Activated B cell treated with CpG ODN at 0.5 μM for 24 hours (primary cell): ENCODE data around the gene PSMA4. TPM values are rescaled to one million over a fixed set of nuclear protein-coding genes. Genes with fewer than 3 reads are reported as not detected.
"Not testable (repeated sequence)": the region's sequence is repeated elsewhere in the genome, so short reads cannot be mapped to it uniquely, and the experiment has no call there.

ENCODE experiments used
- ATAC-seq: fragments of 200-7000 bp; cut with Tn5 transposase; one replicate; pipeline ENCODE4 v1.10.0; 2021; ENCODE audit warnings: low read depth, mild to moderate bottlenecking, moderate library complexity
- CTCF ChIA-PET: fragments of 350-600 bp; sonication (Branson Sonifier 250); formaldehyde crosslinking; loops from one replicate; lab custom pipeline; 2021; ENCODE audit warnings: antibody characterized with exemption; lab: Charles Lee
- POLR2A ChIA-PET: fragments of 350-600 bp; sonication (Branson Sonifier 250); formaldehyde crosslinking; loops from one replicate; lab custom pipeline; 2021; ENCODE audit warnings: antibody characterized with exemption; lab: Charles Lee
- DNase-seq: peaks from one replicate; pipeline ENCODE4 v3.0.0; 2022
- H3K27ac Mint-ChIP-seq: one replicate; pipeline ENCODE4 v1.8.0; 2020; ENCODE audit warnings: mixed read lengths
- H3K27me3 Mint-ChIP-seq: one replicate; pipeline ENCODE4 v1.8.0; 2021; ENCODE audit warnings: mixed read lengths
- H3K36me3 Mint-ChIP-seq: one replicate; pipeline ENCODE4 v1.8.0; 2021; ENCODE audit warnings: low read depth, mixed read lengths
- H3K4me1 Mint-ChIP-seq: one replicate; pipeline ENCODE4 v1.8.0; 2021; ENCODE audit warnings: mixed read lengths
- H3K4me3 Mint-ChIP-seq: one replicate; pipeline ENCODE4 v1.8.0; 2020; ENCODE audit warnings: mild to moderate bottlenecking, mixed read lengths
- H3K9me3 Mint-ChIP-seq: one replicate; pipeline ENCODE4 v1.8.0; 2020; ENCODE audit warnings: mixed read lengths
- CTCF ChIP-seq: fragments of 200-600 bp; IDR thresholded peaks from one replicate; pipeline ENCODE4 v1.8.0; 2022; ENCODE audit warnings: antibody characterized with exemption, mild to moderate bottlenecking
- intact Hi-C: fragments of 100-400 bp; cut with micrococcal nuclease; formaldehyde crosslinking; loops from one replicate; pipeline ENCODE4 v1.15.1; 2024
- total RNA-seq: library from RNA; stranded (reverse); gene quantifications from 2 replicates; pipeline ENCODE4 v1.2.3, GENCODE V29; 2022

PSMA4 gene
- total RNA-seq, 1 donor from 2014 or later = 178 TPM

GRCh38 chr15:78550194-78550593 lies 9.9 kb downstream of the PSMA4 start:
- POLR2A ChIA-PET = interaction anchor here (0.8 to 2.0 kb wide), 2 partner anchors 10 to 11 kb away, joined by 3 to 13 read pairs; partner anchors contain the start of gene PSMA4
- intact Hi-C loops = no loop called here
- no peak overlapping the region for H3K4me3 Mint-ChIP-seq
- DNase-seq = no peak
- TF ChIP-seq CTCF = no peak
- H3K27me3 Mint-ChIP-seq = no peaks in the 10 kb centered on the region
- H3K4me1 Mint-ChIP-seq = no peaks in the 10 kb centered on the region
- peaks cover 62% of the 10 kb centered on the region for H3K36me3 Mint-ChIP-seq
- H3K27ac Mint-ChIP-seq = no peak overlapping the region
- no peaks in the 10 kb centered on the region for H3K9me3 Mint-ChIP-seq
- ATAC-seq = no peak
- CTCF ChIA-PET = interaction anchor here (0.7 kb wide), 1 partner anchor 81 kb away, joined by 3 read pairs; no protein-coding TSS in a partner anchor

- no peaks in the 10 kb centered on the region for H3K9me3 Mint-ChIP-seq
- no peaks in the 10 kb centered on the region for H3K4me1 Mint-ChIP-seq
- intact Hi-C loops = no loop called here
- ATAC-seq (no peak), DNase-seq (no peak)
- no peak overlapping the region for H3K4me3 Mint-ChIP-seq
- ChIA-PET POLR2A (no interaction called here), CTCF (interaction anchor here (0.7 kb wide), 1 partner anchor 81 kb away, joined by 3 read pairs; no protein-coding TSS in a partner anchor)
- H3K36me3 Mint-ChIP-seq = peaks cover 56% of the 10 kb centered on the region
- TF ChIP-seq CTCF = no peak
- H3K27ac Mint-ChIP-seq = no peak overlapping the region
- no peaks in the 10 kb centered on the region for H3K27me3 Mint-ChIP-seq
Measured at GRCh38 chr15:78550815-78551214, 10.6 kb downstream of the PSMA4 start.

GRCh38 chr15:78551902-78552301 lies 11.7 kb downstream of the PSMA4 start:
- ATAC-seq (no peak), DNase-seq (no peak)
- intact Hi-C loops = no loop called here
- ChIA-PET POLR2A (no interaction called here), CTCF (no interaction called here)
- peaks cover 2% of the 10 kb centered on the region for H3K4me1 Mint-ChIP-seq
- no peaks in the 10 kb centered on the region for H3K9me3 Mint-ChIP-seq
- no peak for TF ChIP-seq CTCF
- H3K4me3 Mint-ChIP-seq = no peak overlapping the region
- no peak overlapping the region for H3K27ac Mint-ChIP-seq
- peaks cover 45% of the 10 kb centered on the region for H3K36me3 Mint-ChIP-seq
- H3K27me3 Mint-ChIP-seq = no peaks in the 10 kb centered on the region

GRCh38 chr15:78552597-78552996 lies 12.4 kb downstream of the PSMA4 start:
- Mint-ChIP-seq H3K9me3 (no peaks in the 10 kb centered on the region), H3K4me1 (peaks cover 2% of the 10 kb centered on the region), H3K36me3 (peaks cover 38% of the 10 kb centered on the region), H3K27ac (no peak overlapping the region), H3K4me3 (no peak overlapping the region), H3K27me3 (peaks cover under 1% of the 10 kb centered on the region)
- POLR2A ChIA-PET = interaction anchor here (1.1 kb wide), 1 partner anchor 12 kb away, joined by 6 read pairs; the partner anchor contains the start of gene PSMA4
- intact Hi-C loops = no loop called here
- CTCF ChIA-PET = no interaction called here
- TF ChIP-seq CTCF = no peak
- DNase-seq (no peak), ATAC-seq (no peak)

GRCh38 chr15:78560201-78560600 lies 20.0 kb downstream of the PSMA4 start:
- intact Hi-C loops = not testable (repeated sequence)

More at GRCh38 chr15:78560201-78560600, 20.0 kb downstream of the PSMA4 start:
- H3K4me1 Mint-ChIP-seq = peaks cover 13% of the 10 kb centered on the region
- ATAC-seq, CTCF ChIA-PET, H3K4me3 Mint-ChIP-seq, H3K9me3 Mint-ChIP-seq, H3K27ac Mint-ChIP-seq, H3K27me3 Mint-ChIP-seq, DNase-seq, H3K36me3 Mint-ChIP-seq: not testable (repeated sequence)
- POLR2A ChIA-PET = interaction anchor here (0.9 kb wide), 1 partner anchor 20 kb away, joined by 3 read pairs; the partner anchor contains the start of gene PSMA4
